HG03039 (cell line): ENCODE measurements around the gene ARHGEF16.

Experiments used
- ATAC-seq: cut with Tn5 transposase; IDR thresholded peaks from one replicate; pipeline ENCODE4 v1.9.1; 2021; ENCODE audit warnings: mild to moderate bottlenecking, moderate library complexity; ENCODE audit not compliant: unreplicated experiment

Gene ARHGEF16

GRCh38 chr1:3420218-3420951, 34.1 kb upstream of the ARHGEF16 start:
- no peak for ATAC-seq

GRCh38 chr1:3422638-3423037, 31.8 kb upstream of the ARHGEF16 start:
- no peak for ATAC-seq

DNA sequence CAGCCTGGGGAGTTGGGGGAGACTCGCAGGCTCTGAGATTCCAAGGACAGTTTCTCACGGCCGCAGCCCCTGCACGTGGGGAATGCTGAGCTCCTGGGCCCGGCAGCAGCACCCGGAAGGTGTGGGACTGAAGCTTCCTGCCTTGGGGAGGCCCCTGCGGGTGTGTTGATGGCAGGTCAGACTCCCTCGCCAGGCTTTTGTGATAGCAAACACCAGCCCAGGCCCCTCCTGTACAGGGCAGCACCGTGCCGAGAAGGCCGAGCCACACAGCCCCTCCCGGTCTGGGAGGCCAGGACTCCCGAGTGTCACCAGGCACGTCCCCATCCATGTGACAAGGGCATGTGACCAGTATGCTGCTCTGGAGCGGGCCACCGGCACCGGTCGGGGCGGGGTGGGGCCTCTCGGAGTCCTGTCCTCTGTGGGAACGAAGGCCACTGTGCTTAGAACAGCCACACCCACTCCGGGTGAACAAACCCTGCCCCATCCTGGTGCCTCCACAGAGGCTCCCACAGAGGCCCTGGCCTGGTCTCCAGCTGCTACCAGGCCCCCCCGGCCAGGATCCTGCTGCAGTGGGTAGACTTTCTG, 31.1 kb upstream of the ARHGEF16 start:
- ATAC-seq, result no peak

- no peak for ATAC-seq
Observed at GRCh38 chr1:3423896-3424611, 30.4 kb upstream of the ARHGEF16 start.

- no peak for ATAC-seq
Observed at GRCh38 chr1:3425486-3426215, 28.8 kb upstream of the ARHGEF16 start.

DNA sequence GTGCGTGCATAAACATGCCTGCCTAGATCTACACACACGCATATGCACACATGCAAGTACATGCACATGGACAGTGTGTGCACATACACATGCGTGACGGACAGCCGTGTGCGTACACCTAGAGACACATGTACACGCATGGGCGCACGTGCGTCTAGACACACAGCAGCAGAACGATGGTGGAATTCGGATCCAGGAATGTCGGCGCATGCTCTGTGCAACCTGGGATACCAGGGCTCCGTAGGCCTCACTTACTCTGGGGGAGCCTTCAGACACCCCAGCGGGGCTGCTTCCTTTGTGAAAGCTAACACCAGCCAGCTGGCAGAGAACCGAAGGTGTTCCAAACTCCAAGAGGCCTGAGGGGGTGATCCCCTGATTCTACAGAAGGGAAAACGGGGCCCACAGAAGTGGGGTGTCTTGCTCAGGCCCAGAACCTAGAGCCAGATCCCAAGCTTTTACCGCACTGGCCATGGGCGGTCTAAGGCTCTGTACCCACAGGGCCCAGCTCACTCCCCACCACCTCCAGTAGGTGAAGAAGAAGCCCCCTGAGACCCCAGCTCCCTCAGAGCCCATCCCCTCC, 27.4 kb upstream of the ARHGEF16 start:
- no peak for ATAC-seq

DNA sequence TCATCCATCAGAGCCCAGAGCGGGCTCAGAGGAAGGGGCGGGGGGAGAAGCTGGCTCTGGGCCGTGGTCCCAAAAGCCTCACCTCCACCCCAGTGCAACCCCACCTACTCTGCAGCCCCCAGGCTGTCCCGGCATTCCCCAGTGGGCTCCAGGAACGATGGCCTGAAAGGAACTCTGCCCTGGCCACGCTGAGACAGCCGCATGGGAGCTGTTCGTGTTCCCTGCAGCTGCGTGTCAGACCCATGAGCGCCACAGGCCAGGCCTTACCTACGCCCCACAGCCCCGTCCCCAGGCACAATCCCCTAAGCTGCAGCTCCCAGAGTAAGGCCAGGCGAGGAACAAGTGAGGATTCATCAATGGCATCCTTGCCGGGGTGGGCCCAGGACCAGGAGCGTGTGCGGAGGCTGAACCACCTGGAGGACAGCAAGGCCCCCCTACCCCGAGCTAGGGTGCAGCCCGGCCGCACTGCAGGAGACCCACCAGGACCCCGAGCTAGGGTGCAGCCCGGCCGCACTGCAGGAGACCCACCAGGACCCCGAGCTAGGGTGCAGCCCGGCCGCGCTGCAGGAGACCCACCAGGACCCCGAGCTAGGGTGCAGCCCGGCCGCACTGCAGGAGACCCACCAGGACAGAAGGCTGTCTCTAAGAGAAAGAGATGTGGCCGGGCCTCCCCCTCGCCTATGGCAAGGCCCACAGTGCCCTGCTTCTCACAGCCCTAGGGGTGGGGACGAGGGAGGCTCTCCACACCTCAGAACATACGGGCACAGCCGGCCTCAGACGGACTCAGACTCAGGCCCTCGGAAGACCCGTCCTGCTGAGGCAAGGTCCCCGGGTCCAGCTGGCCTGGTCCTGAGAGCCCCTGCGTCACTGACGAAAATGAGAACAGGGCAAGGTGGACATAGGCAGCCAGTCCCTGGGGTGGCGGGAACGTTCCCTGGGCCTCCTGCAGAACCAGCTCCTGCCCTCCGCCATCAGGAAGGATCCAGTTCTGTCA, 26.5 kb upstream of the ARHGEF16 start:
- ATAC-seq, result no peak

DNA sequence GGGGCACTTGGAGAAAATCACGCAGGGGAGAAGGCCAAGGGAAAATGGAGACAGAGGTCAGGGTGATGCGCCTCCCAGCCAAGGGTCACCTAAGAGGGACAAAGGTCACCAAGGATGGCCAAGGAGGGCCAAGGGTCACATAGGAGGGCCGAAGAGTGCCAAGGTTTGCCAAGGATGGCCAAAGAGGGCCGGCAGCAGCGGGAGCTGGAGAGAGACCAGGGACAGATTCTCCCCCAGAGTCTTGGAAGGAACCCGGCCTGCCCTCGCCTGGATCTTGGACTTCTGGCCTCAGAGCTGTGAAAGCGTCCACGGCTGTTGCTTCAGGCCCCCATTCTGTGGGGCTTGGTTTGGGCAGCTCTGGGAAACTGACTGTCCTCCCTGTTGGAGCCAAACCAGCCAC, 25.6 kb upstream of the ARHGEF16 start:
- no peak for ATAC-seq

GRCh38 chr1:3429320-3429719, 25.1 kb upstream of the ARHGEF16 start:
- no peak for ATAC-seq

DNA sequence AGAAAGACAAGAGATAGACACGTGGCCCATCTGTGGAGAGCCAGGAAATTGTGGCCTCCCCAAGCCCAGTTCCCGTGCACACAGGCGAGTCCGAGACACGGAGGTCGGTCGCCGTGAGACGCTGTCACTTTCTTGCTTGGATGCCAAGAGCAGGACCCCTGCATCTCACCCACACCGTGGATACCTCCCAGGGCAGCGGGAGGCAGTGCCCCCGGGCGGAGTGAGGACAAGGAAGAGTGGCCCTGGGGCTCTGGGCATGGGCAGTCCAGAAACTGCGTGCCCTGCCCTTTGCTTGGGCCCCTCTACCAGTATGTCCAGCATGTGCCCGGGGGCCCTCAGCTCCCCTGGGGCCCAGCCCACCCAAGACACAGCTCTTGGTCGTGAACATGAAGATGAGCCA, 24.7 kb upstream of the ARHGEF16 start:
- no peak for ATAC-seq

- no peak for ATAC-seq
Observed at GRCh38 chr1:3430406-3430805, 24.1 kb upstream of the ARHGEF16 start.

- ATAC-seq, result no peak
Observed at GRCh38 chr1:3430820-3431219, 23.6 kb upstream of the ARHGEF16 start.

- no peak for ATAC-seq
Observed at GRCh38 chr1:3431266-3431665, 23.2 kb upstream of the ARHGEF16 start.

- no peak for ATAC-seq
Observed at GRCh38 chr1:3431686-3432085, 22.8 kb upstream of the ARHGEF16 start.

DNA sequence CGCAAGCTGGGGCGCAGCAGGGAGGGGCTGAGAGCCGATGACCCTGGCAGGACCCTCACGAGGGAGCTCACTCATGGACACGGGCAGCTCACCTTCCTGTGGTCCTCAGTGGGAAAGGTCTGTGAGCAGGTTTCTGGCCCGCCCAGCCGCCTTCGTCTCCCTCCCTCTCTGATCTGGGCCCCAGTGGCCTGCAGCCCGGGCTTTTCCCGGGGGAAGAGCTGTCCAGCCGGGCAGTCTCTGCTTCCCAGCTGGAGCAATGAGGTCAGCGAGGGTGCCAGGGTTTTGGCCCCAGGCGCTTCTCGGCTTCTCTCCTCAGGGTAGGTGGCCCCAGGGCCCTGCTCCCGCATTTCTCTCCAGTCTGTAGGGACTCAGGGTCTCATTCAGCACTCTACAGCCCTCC, 22.2 kb upstream of the ARHGEF16 start:
- ATAC-seq, result no peak

GRCh38 chr1:3433076-3433475, 21.4 kb upstream of the ARHGEF16 start:
- ATAC-seq, result no peak

DNA sequence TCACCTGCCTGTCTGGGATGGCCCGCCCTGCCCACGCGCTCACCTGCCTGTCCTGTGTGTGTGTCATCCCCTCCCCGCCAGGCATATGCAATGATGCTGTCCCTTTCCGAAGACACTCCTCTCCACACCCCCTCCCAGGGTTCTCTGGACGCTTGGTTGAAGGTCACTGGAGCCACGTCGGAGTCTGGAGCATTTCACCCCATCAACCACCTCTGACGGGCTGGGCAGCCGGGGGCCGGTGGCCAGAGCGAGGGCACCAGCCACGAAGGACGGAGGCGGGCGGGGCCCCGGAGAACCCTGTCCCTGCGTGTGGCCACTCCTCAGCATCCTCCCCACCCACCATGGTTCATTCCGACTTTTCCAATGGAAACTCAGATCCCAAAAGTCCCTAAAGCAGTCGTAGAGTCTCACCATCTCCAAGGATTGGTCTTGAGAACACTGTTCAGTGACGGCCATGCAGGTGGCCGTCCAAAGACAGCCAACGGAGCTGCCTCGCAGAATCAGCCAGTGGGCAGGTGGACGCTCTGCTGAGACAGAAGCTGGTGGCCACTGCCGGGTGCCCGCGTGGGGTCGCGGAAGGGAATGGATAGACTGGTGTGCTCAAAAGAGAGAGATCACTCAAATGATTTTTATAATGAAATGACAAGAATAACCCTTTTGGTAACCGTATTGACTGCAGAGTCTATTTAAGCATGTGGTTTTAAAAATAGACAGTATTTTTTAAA, 20.7 kb upstream of the ARHGEF16 start:
- ATAC-seq, result no peak

- ATAC-seq, result no peak
Observed at GRCh38 chr1:3434406-3435110, 19.9 kb upstream of the ARHGEF16 start.

- ATAC-seq, result no peak
Observed at GRCh38 chr1:3435666-3436065, 18.8 kb upstream of the ARHGEF16 start.
